ENCODE data around the gene CTNNA3.

CTNNA3 gene

DNA sequence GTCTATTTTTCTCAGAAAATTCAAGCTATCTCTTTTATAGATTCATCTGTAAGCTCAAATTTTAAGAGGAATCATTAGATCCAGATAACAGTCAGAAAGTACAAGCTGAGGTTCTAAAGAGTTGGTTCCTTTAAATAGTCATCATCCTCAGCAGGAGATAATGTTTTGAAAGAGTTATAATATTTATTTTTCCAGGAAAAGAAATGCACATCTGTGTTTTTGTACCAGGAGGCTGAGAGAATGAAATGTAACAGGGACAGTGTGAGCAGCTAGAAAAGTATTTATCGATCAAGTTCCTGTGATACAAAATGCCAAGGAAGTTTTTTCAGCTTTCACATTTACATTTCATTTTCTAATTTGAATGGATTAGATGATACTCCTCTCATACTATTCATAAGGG, 890.4 kb downstream of the CTNNA3 start:
- H3K36me3 Mint-ChIP-seq = no peaks in the 10 kb centered on the region
- H3K4me3 Mint-ChIP-seq = no peak overlapping the region
- no peaks in the 10 kb centered on the region for H3K4me1 Mint-ChIP-seq (ENCODE audit: low read depth)
- H3K27me3 Mint-ChIP-seq = no peaks in the 10 kb centered on the region
- H3K9me3 Mint-ChIP-seq (ENCODE audit: low read depth) = peaks cover 3% of the 10 kb centered on the region
- H3K27ac Mint-ChIP-seq = no peak overlapping the region

DNA sequence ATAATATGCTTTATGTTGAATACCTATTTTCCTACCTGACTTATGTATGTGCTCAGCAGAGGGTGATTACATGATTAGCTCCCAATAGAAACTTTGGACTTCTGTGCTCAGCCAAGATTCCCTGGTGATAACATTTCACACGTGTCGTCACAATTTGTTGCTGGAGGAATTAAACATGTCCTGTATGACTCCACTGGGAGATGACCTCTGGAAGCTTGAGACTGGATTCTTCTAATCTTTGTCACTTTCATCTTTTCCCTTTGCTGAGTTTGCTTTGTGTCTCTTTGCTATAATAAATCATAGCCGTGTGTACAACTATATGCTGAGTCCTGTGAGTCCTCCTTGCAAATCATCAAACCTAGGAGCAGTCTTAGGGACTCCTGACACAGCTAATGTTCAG, 891.0 kb downstream of the CTNNA3 start:
- Mint-ChIP-seq H3K4me1 (ENCODE audit: low read depth) (no peaks in the 10 kb centered on the region), H3K27ac (no peak overlapping the region), H3K4me3 (no peak overlapping the region), H3K27me3 (no peaks in the 10 kb centered on the region), H3K9me3 (ENCODE audit: low read depth) (peaks cover 3% of the 10 kb centered on the region), H3K36me3 (no peaks in the 10 kb centered on the region)

GRCh38 chr10:66803174-66803573, 892.8 kb downstream of the CTNNA3 start:
- H3K4me3 Mint-ChIP-seq = no peak overlapping the region
- no peaks in the 10 kb centered on the region for H3K4me1 Mint-ChIP-seq (ENCODE audit: low read depth)
- no peaks in the 10 kb centered on the region for H3K27me3 Mint-ChIP-seq
- no peaks in the 10 kb centered on the region for H3K36me3 Mint-ChIP-seq
- H3K27ac Mint-ChIP-seq = no peak overlapping the region
- no peaks in the 10 kb centered on the region for H3K9me3 Mint-ChIP-seq (ENCODE audit: low read depth)

GRCh38 chr10:66799474-66799873, 896.5 kb downstream of the CTNNA3 start:
- no peaks in the 10 kb centered on the region for H3K36me3 Mint-ChIP-seq

DNA sequence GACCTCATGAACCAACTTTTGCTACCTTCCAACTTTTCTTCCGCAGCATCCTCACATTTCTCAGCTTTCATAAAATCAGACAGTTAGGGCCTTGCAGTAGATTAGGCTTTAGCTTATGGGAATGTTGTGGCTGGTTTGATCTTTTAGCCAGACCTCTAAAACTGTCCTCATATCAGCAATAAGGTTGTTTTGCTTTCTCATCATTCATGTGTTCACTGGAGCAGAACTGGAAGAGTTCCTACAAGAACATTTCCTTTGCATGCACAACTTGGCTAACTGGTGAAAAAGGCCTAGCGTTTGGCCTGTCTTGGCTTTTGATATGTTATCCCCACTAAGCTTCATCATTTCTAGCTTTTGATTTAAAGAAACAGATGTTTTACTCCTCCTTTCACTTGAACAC, 900.1 kb downstream of the CTNNA3 start:
- Mint-ChIP-seq H3K36me3 (no peaks in the 10 kb centered on the region), H3K4me1 (ENCODE audit: low read depth) (no peaks in the 10 kb centered on the region), H3K27ac (no peak overlapping the region), H3K27me3 (no peaks in the 10 kb centered on the region), H3K9me3 (ENCODE audit: low read depth) (no peaks in the 10 kb centered on the region), H3K4me3 (no peak overlapping the region)

More at GRCh38 chr10:66799474-66799873, 896.5 kb downstream of the CTNNA3 start:
- H3K4me1 Mint-ChIP-seq (ENCODE audit: low read depth) = no peaks in the 10 kb centered on the region
- no peak overlapping the region for H3K27ac Mint-ChIP-seq
- H3K9me3 Mint-ChIP-seq (ENCODE audit: low read depth) = no peaks in the 10 kb centered on the region
- H3K4me3 Mint-ChIP-seq = no peak overlapping the region
- no peaks in the 10 kb centered on the region for H3K27me3 Mint-ChIP-seq

- H3K36me3 Mint-ChIP-seq = no peaks in the 10 kb centered on the region
- no peaks in the 10 kb centered on the region for H3K9me3 Mint-ChIP-seq (ENCODE audit: low read depth)
- H3K27me3 Mint-ChIP-seq = no peaks in the 10 kb centered on the region
- no peak overlapping the region for H3K27ac Mint-ChIP-seq
- no peak overlapping the region for H3K4me3 Mint-ChIP-seq
- no peaks in the 10 kb centered on the region for H3K4me1 Mint-ChIP-seq (ENCODE audit: low read depth)
These were observed 903.6 kb downstream of the CTNNA3 start for GRCh38 chr10:66792441-66792840.

DNA sequence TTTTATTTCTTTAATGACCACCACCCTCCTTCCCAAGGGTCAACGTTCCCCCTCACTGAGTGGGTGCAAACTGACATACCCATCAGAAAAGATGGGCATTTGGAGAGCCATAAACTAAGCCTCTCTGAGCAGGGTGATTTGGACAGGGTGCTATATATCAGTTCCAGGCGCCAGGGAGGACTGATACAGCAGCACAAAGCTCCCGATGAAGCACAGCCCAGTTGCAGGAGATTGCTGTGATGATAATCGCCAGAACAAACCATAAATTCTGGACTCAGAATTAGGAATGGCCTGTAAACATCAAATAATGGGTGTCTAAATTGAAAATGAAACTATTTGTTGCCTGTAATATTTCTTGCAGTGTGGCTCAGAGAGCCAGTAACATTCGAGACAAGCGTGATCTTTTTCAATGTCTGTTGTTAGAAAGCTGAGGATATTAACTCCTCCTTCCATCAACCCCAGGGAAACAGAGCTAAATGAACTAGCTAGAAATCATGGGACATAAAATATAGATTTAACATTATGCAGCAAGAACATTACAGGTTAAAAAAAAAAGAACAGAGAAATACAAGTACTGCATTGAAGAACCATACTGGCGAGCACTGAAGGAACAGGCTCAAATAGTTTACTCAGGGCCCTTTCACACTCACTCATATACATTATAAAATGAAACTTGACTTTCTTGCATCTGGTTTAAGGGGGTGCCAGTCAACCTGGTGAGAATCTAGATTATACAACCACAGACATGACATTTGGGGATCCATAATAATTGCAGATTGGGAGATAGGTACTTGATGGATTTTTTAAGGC, 907.6 kb downstream of the CTNNA3 start:
- Mint-ChIP-seq H3K9me3 (ENCODE audit: low read depth) (no peaks in the 10 kb centered on the region), H3K4me3 (no peak overlapping the region), H3K36me3 (no peaks in the 10 kb centered on the region), H3K4me1 (ENCODE audit: low read depth) (no peaks in the 10 kb centered on the region), H3K27ac (no peak overlapping the region), H3K27me3 (no peaks in the 10 kb centered on the region)

GRCh38 chr10:66786709-66787108, 909.3 kb downstream of the CTNNA3 start:
- Mint-ChIP-seq H3K36me3 (no peaks in the 10 kb centered on the region), H3K9me3 (ENCODE audit: low read depth) (no peaks in the 10 kb centered on the region), H3K4me1 (ENCODE audit: low read depth) (no peaks in the 10 kb centered on the region), H3K27ac (no peak overlapping the region), H3K27me3 (no peaks in the 10 kb centered on the region), H3K4me3 (no peak overlapping the region)

DNA sequence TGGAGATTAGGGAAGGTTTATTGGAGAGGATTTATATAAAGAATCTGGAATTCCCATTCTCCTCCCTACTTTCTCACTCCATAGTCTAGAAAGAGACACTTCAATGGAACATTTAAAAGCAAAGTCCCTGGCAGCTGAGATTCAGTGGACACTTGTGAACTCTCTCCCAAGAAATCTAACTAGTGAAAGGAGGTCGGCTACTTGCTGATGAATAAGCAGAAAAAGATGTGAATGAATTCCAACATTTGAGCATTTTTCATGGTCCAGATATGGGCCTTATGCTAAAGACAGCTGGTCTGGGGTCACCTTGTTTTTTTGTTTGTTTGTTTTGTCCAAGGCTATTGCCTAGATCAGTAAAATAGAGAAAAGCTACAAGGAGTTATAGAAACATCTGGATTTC, 911.2 kb downstream of the CTNNA3 start:
- H3K9me3 Mint-ChIP-seq (ENCODE audit: low read depth) = no peaks in the 10 kb centered on the region
- H3K4me1 Mint-ChIP-seq (ENCODE audit: low read depth) = no peaks in the 10 kb centered on the region
- no peaks in the 10 kb centered on the region for H3K27me3 Mint-ChIP-seq
- H3K4me3 Mint-ChIP-seq = no peak overlapping the region
- H3K27ac Mint-ChIP-seq = no peak overlapping the region
- H3K36me3 Mint-ChIP-seq = no peaks in the 10 kb centered on the region

GRCh38 chr10:66783316-66783715, 912.7 kb downstream of the CTNNA3 start:
- Mint-ChIP-seq H3K36me3 (no peaks in the 10 kb centered on the region), H3K4me1 (ENCODE audit: low read depth) (no peaks in the 10 kb centered on the region), H3K4me3 (no peak overlapping the region), H3K27me3 (no peaks in the 10 kb centered on the region), H3K27ac (no peak overlapping the region), H3K9me3 (ENCODE audit: low read depth) (no peaks in the 10 kb centered on the region)

DNA sequence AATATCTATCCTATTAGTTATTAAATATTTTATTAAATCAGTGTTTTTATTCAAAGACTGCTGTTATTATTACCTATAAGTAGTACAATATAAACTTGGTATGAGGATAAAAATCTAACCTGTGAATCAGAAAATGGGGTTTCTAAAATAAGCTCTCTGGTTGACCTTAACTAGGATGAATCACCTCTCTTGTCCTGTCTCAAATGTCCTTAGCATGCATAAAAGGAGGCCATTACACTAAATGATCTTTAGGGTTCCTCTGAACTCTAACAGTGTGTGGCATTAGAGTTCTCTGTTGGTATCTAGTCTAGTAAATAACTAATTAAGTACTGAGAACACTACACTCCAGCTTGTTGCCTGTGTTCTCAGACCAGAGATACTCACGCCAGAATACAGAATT, 913.2 kb downstream of the CTNNA3 start:
- Mint-ChIP-seq H3K27me3 (no peaks in the 10 kb centered on the region), H3K4me1 (ENCODE audit: low read depth) (no peaks in the 10 kb centered on the region), H3K36me3 (no peaks in the 10 kb centered on the region), H3K9me3 (ENCODE audit: low read depth) (no peaks in the 10 kb centered on the region), H3K4me3 (no peak overlapping the region), H3K27ac (no peak overlapping the region)

DNA sequence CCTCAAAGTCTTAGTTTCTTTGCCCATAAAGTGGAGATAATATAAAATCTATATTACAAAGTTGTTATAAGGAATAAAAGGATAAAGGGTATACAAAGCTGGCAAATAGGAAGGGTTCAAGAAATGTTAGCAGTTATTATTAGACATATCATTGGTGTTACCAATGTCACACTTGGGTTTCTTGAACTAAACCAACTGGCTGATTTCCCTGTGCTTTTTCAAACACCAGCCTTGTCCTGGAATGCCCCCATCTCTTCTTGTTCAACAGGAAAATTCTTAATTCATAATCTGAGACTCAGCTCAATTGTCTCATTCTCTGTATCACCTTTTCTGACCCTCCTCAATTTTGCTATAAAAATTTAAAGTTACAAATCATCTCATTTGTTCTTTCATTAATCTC, 913.9 kb downstream of the CTNNA3 start:
- no peaks in the 10 kb centered on the region for H3K36me3 Mint-ChIP-seq
- H3K4me1 Mint-ChIP-seq (ENCODE audit: low read depth) = no peaks in the 10 kb centered on the region
- H3K9me3 Mint-ChIP-seq (ENCODE audit: low read depth) = no peaks in the 10 kb centered on the region
- H3K27ac Mint-ChIP-seq = no peak overlapping the region
- H3K27me3 Mint-ChIP-seq = no peaks in the 10 kb centered on the region
- H3K4me3 Mint-ChIP-seq = no peak overlapping the region

GRCh38 chr10:66780796-66781195, 915.2 kb downstream of the CTNNA3 start:
- no peaks in the 10 kb centered on the region for H3K4me1 Mint-ChIP-seq (ENCODE audit: low read depth)
- H3K9me3 Mint-ChIP-seq (ENCODE audit: low read depth) = no peaks in the 10 kb centered on the region
- no peak overlapping the region for H3K27ac Mint-ChIP-seq
- no peaks in the 10 kb centered on the region for H3K36me3 Mint-ChIP-seq
- no peak overlapping the region for H3K4me3 Mint-ChIP-seq
- no peaks in the 10 kb centered on the region for H3K27me3 Mint-ChIP-seq

DNA sequence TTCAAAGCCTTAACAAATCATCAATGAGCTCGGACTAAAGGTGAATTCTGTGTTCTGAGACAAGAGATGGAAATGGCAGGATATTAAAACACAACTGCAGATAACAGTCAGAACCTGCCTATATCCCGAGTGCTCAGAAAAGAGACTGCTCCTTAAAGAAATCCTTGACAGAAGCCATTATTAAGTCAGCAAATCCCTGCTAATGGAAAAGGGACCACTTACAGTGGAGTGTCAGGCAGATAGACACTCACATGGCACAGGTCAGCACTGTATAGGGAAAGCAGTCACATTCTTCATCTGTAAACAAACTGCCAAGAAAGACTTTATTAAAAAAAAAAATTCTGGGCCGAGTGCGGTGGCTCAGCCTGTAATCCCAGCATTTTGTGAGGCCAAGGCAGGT, 917.6 kb downstream of the CTNNA3 start:
- no peak overlapping the region for H3K27ac Mint-ChIP-seq
- H3K9me3 Mint-ChIP-seq (ENCODE audit: low read depth) = no peaks in the 10 kb centered on the region
- no peaks in the 10 kb centered on the region for H3K36me3 Mint-ChIP-seq
- H3K27me3 Mint-ChIP-seq = no peaks in the 10 kb centered on the region
- H3K4me1 Mint-ChIP-seq (ENCODE audit: low read depth) = no peaks in the 10 kb centered on the region
- no peak overlapping the region for H3K4me3 Mint-ChIP-seq

DNA sequence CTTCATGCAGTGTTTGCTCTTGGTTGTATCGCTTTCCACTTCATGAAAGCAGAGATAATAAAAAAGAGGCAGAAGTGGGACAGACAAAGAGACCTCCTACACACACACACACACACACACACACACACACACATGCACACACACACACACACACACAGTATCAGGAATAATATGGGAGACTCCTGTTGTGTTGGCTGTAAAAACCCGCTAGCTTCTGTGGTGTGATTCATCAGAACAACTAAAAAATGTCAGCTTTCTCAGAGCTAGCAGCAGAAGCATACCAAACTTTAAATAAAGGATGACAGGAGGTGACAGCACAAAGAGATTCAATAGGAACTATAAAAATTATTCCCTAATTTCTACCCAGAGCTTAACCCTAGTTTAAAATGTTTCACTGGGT, 918.3 kb downstream of the CTNNA3 start:
- Mint-ChIP-seq H3K9me3 (ENCODE audit: low read depth) (no peaks in the 10 kb centered on the region), H3K4me1 (ENCODE audit: low read depth) (no peaks in the 10 kb centered on the region), H3K27me3 (no peaks in the 10 kb centered on the region), H3K27ac (no peak overlapping the region), H3K36me3 (no peaks in the 10 kb centered on the region), H3K4me3 (no peak overlapping the region)

GRCh38 chr10:66773472-66773817, 922.5 kb downstream of the CTNNA3 start:
- Mint-ChIP-seq H3K36me3 (no peaks in the 10 kb centered on the region), H3K27ac (no peak overlapping the region), H3K9me3 (ENCODE audit: low read depth) (peaks cover 3% of the 10 kb centered on the region), H3K27me3 (no peaks in the 10 kb centered on the region), H3K4me3 (no peak overlapping the region), H3K4me1 (ENCODE audit: low read depth) (no peaks in the 10 kb centered on the region)
